ENCODE results near the gene CSNK1A1. TPM values are rescaled to one million over a fixed set of nuclear protein-coding genes. Genes with fewer than 3 reads are reported as not detected.
A peak's percentile ranks its signal among the peaks of the same experiment; 100 is the strongest.

CSNK1A1 gene
- total and polyA plus RNA-seq, 2 of the 4 experiments (the other 2 are of a cell fraction), result 140 to 419 TPM

- TF ChIP-seq ELK1 (IDR thresholded peaks at IDR 0.05; ENCODE audit: borderline replicate concordance, low read depth, low read length) (no peak), MAFK (IDR thresholded peaks at IDR 0.05; ENCODE audit: low read depth, low read length) (no peak), MXI1 (IDR thresholded peaks at IDR 0.05; ENCODE audit: borderline replicate concordance, low read depth, low read length) (no peak), RCOR1 (IDR thresholded peaks at IDR 0.05; ENCODE audit: insufficient replicate concordance, low read length) (peak; percentile 48), RFX5 (IDR thresholded peaks at IDR 0.05; ENCODE audit: low read depth, low read length) (no peak), CTCF (conservative IDR thresholded peaks at IDR 0.05; ENCODE audit: low read depth, low read length) (peak; percentile 92), SMC3 (IDR thresholded peaks at IDR 0.05; ENCODE audit: low read depth, low read length) (peak; percentile 96), POLR2A (IDR thresholded peaks at IDR 0.05; ENCODE audit: low read depth, low read length) (no peak), CHD1 (IDR thresholded peaks at IDR 0.05; ENCODE audit: low read depth, low read length) (no peak), MAZ (IDR thresholded peaks at IDR 0.05; ENCODE audit: borderline replicate concordance, low read depth, low read length) (no peak), NFE2L2 (IDR thresholded peaks at IDR 0.05; ENCODE audit: low read depth, low read length) (no peak), RAD21 (IDR thresholded peaks at IDR 0.05; ENCODE audit: low read length) (peak; percentile 96), BHLHE40 (IDR thresholded peaks at IDR 0.05; ENCODE audit: low read depth, low read length) (0 out of 2 replicates have a peak, but pooled peaks have one; percentile 37)
- peaks cover 6 to 25% of the 10 kb centered on the region in 2 experiments; a peak in 3 of 4 replicates for H3K79me1 ChIP-seq (ENCODE audit: low read depth in 1 of 2, low read length in 2 of 2)
- CTCF ChIA-PET, result interaction anchor here (0.6 to 2.8 kb wide), 7 partner anchors 74 to 447 kb away, joined by 3 to 14 read pairs (median 4); partner anchors contain the start of gene CSNK1A1
- peak overlapping the region; percentile 44 for H3K9ac ChIP-seq (ENCODE audit: low read depth, low read length)
- peak overlapping the region; percentile 74 for H3K14ac ChIP-seq (replicated peaks; ENCODE audit: low read depth, low read length)
- peak overlapping the region; percentile 87 for H4K91ac ChIP-seq (ENCODE audit: insufficient read depth, low read depth, low read length)
- intact Hi-C loops (cut with micrococcal nuclease) (loop anchor here (1.0 to 2.0 kb wide), 3 partner anchors 109 to 176 kb away; partner anchors contain the start of gene CSNK1A1), in situ Hi-C loops (cut with MboI; ENCODE audit: low sequenced_read_pairs) (no loop called here), dilution Hi-C loops (cut with HindIII; ENCODE audit: low sequenced_read_pairs, unreplicated experiment) (no loop called here)
- POLR2A ChIA-PET (ENCODE audit: unreplicated experiment), result interaction anchor here (1.3 kb wide), 1 partner anchor 108 kb away, joined by 4 read pairs; no protein-coding TSS in a partner anchor
- H3K4me1 ChIP-seq (ENCODE audit: control insufficient read depth, insufficient read depth, low read length), result peaks cover 13% of the 10 kb centered on the region
- BruUV-seq (replicated peaks), result no TSS peak
- no peaks in the 10 kb centered on the region for H3K9me3 ChIP-seq (ENCODE audit: control insufficient read depth, insufficient read depth, low read length)
- no peaks in the 10 kb centered on the region for H3K36me3 ChIP-seq (ENCODE audit: control insufficient read depth, insufficient read depth, low read length)
- H4K8ac ChIP-seq (ENCODE audit: low read depth in 2 of 2, low read length in 2 of 2), result peak overlapping the region; percentile 59 to 95; a peak in 3 of 4 replicates
- peak overlapping the region; percentile 98 for H2AK5ac ChIP-seq (ENCODE audit: low read depth, low read length)
- peak overlapping the region; percentile 2; the same call in 1 of the 2 replicates for H3K56ac ChIP-seq (ENCODE audit: extremely low read depth, insufficient read depth, low read length)
- DNase-seq (peak; percentile 70), ATAC-seq (ENCODE audit: low read depth) (peak; percentile 82)
- peak overlapping the region; percentile 72 for H3K23ac ChIP-seq (ENCODE audit: low read depth, low read length)
- WGBS, 2 experiments (ENCODE audit: extremely low coverage in 2 of 2, insufficient read length in 1 of 2), result 36% methylated on average over 11 of the region's 17 CpGs; no CpG with 5 or more reads in 1 of the 2 experiments
- H2AFZ ChIP-seq (replicated peaks; ENCODE audit: low read length, poor library complexity), result peak overlapping the region; percentile 92
- H2BK20ac ChIP-seq (ENCODE audit: low read depth, low read length), result peak overlapping the region; percentile 90
- H4K20me1 ChIP-seq (ENCODE audit: insufficient read depth, low read length), result no peaks in the 10 kb centered on the region
- H4K5ac ChIP-seq (ENCODE audit: low read depth, low read length), result peak overlapping the region; percentile 50
- peak overlapping the region; percentile 21 for H3K18ac ChIP-seq (ENCODE audit: low read depth, low read length)
- H2BK15ac ChIP-seq (ENCODE audit: low read depth, low read length), result peak overlapping the region; percentile 73; the same call in 2 of the 3 replicates
- peak overlapping the region; percentile 93 for H2AK9ac ChIP-seq (replicated peaks; ENCODE audit: low read depth, low read length, poor library complexity)
- peak overlapping the region; percentile 74 for H3K27ac ChIP-seq (ENCODE audit: insufficient read depth, low read length)
- H3K4me2 ChIP-seq (ENCODE audit: low read depth, low read length), result no peak overlapping the region
- H3K4me3 ChIP-seq (ENCODE audit: insufficient read depth, low read depth, low read length), result no peak overlapping the region
- H3K9me1 ChIP-seq (ENCODE audit: insufficient read depth, low read length), result peaks cover 14% of the 10 kb centered on the region
- peak overlapping the region; percentile 92 for H3K4ac ChIP-seq (ENCODE audit: low read depth, low read length)
- H2BK120ac ChIP-seq (ENCODE audit: low read depth, low read length), result peak overlapping the region; percentile 92
- peak overlapping the region; percentile 77 for H2BK5ac ChIP-seq (ENCODE audit: low read depth, low read length, poor library complexity, severe bottlenecking)
- no peaks in the 10 kb centered on the region for H3K27me3 ChIP-seq (ENCODE audit: control insufficient read depth, insufficient read depth, low read length)
These were observed 108.6 kb downstream of the CSNK1A1 start for GRCh38 chr5:149442563-149443182.
